GM21619 (cell line): ENCODE results near the gene INTS1.

ENCODE experiments used
- ATAC-seq: cut with Tn5 transposase; IDR thresholded peaks from one replicate; pipeline ENCODE4 v1.9.1; 2021; ENCODE audit not compliant: unreplicated experiment

INTS1 gene

DNA sequence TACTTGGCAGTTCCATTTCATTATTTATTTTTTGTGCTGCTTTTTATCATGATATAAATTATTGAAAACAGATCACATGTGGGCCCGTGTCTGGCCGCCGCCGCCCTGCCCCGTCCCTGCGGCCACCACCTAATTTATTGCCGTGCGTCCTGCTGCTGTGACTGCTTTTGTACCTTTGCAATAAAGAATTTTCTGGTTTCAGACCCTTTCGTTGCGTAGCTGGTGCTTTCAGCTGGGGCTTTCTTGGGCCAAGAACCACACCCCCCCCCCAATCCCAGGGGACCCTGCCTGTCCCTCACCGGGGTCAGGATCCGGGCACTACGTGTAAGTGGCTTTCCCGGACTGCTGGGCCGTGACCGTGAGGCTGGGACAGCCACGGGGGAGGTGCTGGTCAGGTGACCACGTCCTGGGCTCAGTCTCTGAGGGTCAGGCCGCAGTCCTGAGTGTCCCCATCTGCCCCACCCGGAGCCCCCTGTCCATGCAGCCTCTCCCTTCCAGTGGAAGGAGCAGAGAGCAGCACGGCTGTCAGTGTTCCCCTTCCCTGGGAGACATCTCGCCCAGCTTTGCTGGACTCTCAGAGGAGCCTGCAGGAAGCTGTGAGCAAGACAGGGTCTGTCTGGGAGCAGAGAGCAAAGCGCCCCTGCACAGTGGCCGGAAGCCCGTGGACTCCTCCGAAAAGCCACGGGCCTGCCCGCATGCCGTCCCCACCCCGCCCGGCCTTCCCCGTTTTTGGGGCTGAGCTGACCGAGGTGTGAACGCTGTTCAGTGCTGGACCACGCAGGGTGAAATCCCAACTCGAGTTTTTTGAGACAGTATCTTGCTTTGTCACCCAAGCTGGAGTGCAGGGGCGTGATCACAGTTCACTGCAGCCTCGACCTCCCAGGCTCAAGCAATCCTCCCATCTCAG lies 38.9 kb upstream of the INTS1 start:
- no peak for ATAC-seq

DNA sequence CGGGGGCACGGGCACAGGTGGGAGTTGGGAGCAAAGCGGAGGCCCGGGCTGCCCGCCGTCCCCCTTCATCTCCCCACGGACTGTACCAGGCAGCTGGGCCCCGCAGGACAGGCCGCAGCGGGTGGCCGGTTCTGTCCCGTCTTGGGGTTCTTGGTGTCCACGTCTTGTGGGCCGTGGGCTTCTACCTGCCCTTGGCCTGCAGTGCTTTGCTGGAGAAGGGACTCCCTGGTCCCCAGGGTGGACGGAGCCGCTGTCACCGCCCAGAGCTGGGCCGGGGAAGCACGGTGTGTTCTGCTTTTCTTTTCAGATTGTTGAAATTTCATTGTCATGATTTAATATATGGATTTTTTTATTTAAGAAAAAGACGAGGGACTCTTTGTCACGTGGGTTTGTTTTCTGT lies 38.1 kb upstream of the INTS1 start:
- ATAC-seq, result no peak

DNA sequence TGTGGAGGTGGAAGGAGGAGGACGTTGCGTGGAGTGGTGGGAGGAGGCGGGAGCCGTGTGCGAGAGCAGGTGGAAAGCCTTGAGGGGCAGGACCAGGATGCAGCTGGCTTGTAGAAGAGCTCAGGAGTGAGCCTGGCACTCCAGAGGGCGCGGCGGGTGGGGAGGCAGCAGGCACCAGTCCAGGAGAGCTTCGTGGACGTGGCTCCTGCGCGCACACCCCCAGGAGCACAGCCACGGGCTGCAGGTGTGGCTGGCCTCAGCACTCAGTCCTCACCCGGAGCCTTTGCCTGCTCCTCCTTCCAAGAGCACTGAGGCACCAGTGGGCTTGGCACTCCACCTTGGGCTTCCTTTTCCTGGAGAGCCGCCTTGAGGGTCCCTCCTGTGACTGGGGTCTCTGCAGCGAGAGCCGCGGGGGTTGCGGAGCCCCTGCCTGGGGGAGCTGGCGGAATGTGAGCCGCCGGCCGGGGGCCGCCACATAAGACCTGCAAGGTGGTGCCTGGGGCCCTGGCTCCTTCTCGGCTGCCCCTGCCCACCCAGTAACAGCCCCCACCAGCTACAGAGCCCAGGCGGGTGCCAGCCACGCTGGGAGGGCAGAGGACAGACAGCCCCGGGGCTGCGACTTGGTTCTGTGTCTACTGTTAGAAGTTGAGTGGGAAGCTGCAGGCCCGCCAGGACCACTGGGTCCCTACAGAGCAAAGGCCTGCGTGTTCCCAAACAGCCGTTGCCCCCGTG lies 37.4 kb upstream of the INTS1 start:
- no peak for ATAC-seq

DNA sequence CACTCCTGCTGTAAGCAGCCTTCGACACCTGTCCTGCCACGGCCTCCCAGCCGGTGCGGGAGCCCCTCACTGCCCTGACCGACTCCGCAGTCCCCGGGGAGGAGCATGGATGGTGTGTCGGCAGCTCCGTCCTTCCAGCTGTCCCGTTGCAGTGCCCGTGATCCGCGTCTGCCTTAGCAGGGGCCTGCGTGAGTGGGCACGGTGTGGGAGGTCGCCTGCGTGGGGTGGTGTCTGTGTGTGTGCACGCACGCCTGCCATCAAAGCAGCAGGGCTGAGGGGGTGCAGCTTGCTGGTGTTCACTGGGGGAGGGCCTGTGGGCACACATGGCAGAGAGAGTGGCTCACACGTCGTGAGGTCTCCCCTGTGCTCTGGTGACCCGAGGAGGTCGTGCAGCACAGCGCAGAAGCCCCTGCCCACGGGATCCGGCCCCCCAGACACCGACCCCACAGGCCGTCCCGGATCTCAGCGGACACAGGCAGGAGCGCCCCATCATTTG lies 36.6 kb upstream of the INTS1 start:
- no peak for ATAC-seq

DNA sequence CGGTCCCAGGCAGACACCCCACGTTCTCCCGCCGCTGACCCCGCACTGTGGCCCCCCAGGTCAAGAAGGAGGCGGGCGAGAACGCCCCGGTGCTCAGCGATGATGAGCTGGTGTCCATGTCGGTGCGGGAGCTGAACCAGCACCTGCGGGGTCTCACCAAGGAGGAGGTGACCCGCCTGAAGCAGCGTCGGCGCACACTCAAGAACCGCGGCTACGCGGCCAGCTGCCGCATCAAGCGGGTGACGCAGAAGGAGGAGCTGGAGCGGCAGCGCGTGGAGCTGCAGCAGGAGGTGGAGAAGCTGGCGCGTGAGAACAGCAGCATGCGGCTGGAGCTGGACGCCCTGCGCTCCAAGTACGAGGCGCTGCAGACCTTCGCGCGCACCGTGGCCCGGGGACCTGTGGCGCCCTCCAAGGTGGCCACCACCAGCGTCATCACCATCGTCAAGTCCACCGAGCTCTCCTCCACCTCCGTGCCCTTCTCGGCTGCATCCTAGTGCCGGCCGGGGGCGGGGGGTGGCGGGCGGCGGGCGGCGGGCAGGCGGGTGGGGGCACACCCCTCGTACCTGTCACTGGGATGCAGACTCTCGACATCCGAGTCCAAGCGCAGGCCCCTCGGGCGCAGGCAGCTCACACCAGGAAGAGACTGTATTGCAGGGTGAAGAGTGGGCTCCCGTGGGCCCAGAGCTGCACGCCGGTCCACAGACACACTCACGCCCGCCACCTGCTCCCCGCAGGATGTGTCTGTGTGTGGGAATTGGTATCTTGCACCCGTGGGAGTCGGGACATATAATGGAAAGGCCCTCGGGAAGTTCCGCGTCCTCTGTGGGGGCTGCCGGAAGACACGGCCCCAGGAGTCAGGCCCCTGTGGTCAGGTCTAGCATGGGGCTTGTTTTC lies 35.9 kb upstream of the INTS1 start:
- ATAC-seq, result no peak

DNA sequence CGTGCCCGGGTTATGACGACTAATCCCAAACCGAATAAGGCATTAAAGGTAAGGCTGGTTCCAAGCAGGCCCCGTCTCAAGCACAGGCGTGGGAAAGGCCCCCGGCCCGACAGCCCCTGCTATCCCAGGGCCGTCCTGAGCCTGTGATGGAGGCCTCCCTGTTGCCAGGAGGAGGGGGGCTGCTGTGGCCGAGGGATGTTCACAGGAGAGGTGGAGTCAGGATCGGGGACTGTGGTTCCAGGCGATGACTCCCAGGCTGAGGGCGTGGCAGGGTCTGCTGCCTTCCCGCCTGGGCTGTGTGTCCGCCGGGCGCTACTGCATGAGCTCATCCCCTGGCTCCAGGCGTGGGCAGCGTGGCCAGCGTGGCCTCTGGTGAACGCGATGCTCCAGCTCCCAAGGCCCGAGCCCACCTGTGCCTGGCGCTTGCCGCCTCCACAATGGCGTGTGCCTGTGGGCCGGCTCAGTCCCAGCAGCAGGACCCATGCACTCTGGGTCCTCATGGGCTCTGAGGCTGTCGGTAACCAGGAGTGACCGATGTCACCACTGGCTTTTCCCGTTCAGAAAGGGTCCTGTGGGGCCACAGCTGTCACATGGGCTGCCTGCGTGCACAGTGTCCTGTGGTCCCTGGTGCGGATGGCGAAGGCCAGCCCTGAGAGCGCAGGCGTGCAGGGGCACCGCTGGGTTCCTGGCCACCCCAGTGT lies 35.1 kb upstream of the INTS1 start:
- ATAC-seq, result no peak

DNA sequence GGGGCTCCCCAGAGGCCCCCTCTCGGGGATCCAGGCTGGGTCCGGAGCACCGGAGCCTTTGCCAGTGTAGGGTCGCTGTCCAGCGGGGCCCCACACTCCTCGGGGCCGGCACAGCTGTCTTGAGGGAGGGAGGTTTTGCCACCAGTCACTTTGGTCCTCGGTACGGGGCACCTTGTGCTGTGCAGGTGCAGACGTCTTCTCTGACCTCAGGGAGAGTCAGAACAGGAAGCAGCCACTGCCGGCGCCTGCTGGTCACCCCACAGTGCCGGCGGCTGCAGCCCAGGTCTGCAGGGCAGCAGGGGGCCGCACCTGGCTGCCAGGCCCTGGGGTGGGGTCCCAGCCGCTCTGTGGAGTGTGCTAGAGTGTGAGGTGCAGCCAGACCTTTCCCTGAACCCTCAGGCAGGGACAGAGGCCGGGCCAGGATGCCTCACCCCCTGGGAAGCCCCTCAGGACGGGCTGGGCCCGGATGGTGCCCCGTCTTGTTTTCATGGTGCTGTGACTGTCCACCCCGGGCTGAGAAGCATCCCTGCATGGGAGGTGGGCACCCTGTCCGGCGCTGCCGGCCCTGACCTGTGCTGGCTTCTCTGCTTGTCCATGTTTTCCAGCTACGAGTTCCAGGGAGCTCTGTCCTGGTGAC lies 34.5 kb upstream of the INTS1 start:
- no peak for ATAC-seq

DNA sequence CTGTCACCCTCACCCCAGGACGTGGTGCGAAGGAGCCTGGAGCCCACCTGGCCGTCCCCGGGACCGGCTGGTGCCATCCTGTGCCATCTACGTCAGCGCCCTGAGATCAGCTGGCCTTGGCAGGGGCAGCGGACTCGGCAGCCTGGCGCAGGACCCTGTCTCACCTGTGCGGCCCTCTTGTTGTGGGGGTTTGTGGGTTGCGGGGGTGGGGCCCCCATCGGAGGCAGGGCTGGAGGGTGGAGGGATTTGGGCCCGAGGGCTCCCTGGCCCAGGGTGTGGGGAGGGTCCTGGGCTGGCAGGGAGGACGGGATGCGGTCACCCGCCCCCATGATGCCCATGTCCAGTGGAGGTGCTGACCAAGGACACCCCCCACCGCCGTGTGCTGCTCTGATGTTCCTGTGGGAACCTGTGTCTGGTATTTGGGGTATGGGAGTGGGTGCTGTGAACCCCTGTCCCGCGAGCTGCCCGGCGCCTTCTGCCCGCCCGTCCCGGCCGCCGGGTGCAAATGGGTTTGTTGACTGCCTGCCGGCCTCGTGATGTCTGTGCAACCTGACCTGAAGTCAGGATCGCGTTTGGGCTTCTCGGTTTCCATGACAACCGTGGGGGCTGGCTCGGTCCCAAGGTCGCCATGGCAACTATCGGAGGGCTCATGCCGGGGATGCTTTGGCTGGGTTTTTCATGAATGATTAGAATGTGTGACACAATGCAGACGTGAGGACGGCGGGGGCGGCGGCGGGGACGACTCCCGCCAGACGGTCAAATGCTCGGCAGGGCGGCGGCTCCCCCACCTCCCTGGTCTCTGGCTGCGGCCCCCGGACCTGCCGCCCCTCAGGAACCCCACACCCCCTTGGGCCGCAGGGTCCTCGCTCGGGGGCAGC lies 33.6 kb upstream of the INTS1 start:
- ATAC-seq, result no peak

DNA sequence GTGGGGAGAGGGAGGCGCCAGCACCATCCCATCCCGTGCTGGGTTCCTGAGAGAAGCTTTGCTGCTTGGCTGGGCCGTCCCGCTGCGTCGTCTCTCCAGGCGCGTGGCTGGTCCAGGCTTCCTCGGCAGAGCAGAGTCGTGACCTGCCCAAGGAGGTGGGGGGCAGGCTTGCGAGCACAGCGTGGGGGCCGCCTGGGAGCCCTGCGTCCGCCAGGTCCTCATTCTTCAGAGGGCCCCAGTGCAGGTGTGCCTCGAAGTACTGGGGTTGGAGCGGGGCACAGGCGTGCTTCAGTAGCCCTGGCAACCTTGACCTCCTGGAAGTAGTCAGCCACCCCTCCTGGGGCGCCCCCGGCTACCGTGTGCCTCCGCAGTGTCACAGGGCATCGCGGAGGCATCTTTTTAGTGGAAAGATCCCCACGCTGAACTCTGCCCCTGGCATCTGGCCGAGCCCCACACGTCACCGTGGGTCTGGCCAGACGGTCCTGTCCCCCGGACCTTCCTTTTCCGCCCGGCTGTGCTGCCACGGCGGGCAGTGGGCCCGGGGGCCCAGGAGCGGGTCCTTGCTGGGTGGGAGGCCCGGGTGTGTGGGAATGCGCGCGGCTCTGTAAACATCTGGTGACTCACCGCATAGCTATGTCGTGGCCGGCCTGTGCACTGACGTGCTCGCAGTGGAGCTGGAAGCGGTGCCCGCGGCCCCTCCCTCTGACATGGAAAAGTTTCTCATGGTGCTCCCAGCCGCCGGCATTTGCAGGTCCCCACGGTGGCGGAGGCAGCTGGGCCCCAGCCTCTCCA lies 32.8 kb upstream of the INTS1 start:
- ATAC-seq, result no peak

DNA sequence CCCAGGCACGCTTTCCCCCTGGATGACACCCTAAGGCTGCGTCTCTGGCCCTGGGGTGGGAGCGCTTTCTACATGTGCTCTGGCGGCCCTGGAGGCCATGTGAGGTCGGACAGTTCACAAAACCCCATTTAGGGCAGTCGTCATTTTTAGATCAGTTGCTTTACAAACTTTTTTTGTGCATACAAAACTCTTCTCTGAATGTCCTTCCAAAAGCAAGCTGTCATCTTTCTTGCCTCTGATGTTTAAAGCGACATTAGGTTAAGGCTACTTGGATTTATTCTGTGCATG lies 32.2 kb upstream of the INTS1 start:
- no peak for ATAC-seq

DNA sequence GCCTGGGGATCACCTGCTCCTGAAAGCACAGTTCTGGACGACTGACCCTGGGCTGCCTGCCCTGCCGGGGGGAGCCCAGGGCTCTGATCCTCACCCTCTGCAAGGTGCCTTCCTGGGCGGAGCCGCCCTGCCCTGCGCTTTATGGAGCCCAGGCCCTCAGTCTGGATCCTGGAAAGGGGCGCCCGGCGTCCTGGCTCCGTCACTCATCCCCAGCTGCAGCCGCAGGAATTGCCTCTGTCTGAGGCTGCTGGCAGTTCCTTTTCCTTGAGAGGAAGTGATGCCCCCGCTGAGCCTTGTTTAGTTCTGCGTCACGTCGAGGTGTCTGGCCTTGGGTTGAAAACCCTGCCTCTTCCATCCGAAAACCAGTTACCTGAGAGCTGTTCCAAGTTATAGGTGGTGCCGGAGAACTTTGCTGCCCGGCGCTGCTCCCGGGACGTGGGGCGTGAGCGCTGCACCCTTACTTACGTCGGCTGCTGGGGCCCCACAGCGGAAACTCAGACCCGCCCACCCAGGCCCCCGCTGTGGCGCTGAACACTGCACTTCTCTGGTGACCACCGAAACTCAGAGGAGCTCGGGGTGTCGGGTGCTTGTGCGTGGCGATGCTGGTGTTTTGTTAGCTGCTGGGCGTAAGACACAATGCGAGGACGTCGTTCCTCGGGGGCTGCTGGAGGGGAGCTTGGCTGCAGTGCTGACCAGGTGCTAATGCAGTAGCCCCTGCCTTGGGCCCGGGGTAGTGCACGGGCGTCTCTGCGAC lies 31.7 kb upstream of the INTS1 start:
- no peak for ATAC-seq

DNA sequence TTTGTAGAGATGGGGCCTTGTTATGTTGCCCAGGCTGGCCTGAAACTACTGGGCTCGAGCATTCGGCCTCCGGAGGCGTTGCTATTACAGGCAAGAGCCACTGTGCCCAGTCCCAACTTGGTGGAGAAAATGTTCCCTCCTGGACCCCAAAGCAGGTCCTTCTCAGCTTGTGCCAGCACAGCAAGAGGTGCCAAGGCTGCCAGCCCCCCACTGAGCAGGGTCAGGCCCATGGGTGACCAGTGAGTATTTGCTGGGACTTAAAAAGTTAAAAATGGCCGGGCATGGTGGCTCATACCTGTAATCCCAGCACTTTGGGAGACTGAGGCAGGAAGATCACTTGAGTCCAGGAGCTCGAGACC lies 30.9 kb upstream of the INTS1 start:
- no peak for ATAC-seq

DNA sequence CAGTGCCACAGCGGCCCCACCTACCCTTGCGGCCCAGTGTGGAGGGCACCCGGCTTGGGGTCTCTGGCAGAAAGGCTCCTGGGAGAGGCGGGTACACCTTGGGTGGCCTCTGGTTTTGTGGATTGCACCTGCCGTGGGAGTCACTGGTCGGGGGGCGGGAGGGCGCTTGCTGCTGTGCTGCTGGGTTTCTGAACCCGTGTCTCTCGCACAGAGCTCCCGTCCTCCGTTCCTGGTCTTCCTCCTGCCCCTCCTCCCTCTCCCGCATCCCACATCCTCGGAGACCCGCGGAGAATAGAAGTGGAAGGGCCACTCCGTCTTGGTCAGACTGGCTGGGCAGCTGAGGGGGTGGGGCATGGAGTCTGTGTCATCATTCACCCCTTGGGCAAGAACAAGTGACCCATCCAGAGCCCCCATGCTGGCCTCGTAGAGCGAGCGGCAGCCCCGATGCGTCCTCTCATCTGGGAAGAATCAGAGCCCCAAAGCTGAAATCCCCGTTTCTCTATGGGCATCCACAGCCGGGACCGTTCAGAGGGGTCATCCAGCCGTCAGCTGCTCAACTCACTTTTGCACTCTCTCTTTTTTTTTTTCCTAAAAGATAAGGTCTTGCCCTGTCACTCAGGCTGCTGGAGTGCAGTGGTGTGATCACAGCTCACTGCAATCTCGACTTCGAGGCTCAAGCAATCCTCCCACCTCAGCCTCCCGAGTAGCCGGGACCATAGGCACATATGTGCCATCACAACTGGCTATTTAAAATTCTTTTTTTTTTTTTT lies 30.3 kb upstream of the INTS1 start:
- ATAC-seq, result no peak

DNA sequence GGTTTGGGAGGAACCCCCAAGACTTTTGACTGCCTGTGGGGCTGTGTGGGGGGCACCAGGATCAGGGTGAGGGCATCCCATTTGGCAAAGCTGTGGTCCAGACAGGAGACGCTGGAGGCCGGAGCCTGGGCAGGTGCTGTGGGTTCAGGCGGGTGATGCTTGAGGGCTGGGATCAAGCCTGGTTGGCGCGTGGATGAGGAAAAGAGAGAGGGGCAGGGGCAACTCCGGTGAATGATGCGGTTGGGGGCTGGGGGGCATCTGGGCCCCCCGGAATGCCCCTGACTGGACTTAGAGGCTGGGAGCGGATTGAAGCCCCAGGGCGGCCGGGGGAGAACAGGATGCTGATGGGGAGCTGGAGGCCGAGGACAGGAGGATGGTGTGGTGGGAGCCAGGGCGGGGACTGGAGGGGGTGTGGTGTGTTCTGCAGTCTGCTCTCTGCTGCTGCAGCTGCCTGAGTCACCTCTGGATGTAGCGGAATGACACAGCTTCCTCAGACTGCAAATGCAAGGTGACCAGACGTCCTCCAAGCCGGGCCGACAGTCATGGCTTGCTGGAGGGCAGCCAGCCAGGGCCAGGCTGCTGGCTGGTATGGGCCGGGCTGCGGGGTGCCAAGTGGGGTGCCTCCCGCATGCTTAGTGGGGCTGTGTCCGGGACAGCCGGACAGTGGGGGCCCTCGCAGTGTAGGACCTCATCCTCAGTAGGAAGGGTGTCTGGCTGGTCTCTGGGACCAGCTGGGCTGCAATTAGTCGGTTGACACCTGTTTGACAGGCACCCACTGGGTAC lies 29.5 kb upstream of the INTS1 start:
- ATAC-seq, result no peak

DNA sequence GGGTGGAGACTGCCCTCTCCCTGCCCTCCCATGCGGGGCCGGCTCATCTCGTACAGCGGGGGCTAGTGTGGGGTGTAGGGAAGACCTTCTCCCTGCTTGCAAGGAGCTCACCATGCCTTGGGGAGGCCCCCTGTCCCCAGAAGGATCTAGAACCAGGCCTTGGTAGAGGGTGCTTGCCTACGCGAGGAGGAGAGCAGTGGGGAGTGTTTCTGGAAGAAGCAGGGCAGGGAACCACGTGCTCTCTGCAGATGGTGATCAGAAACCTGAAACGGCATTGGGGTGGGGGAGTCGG lies 29.0 kb upstream of the INTS1 start:
- ATAC-seq, result no peak

DNA sequence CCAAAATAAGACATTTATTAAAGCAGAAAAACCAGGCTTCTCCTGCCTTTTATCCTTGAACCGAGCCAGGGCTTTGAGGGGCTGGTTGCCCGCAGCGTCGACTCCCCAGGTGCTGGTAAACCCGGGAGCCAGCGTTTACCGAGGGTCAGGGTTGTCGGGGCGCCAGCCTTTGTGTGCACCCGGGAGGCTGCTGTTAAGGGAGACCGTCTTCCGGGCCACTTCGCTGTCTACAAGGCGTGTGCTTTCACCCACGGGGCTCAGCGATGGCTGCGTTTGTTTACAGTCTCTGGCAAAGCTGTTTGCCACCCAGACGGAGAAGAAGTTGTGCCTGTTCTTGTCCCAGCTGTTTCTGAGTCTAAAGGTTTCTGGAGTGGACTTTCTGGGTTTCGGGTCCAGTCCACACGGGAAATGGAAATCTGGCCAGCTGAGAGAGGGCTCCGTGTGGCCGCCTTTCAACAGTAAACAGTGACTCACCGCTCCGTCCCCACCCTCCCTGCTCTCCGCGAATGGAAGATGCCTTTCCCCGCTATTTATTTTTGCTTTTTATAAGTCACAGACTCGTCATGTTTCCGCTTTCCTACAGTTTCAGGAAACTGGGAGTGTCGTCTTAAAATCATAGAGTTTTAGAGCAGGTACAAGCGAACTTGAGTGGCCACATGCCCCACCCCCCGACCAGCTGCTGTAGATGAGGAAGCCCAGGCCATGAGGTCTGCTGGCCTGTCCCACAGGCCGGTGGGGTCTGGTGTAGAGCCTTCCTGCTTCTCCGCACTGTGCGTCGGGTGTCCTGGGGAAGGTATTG lies 28.5 kb upstream of the INTS1 start:
- no peak for ATAC-seq
